Effector CD8-positive, alpha-beta T cell (primary cell): ENCODE data around the gene PCDHA1.

ENCODE experiments used
- DNase-seq: peaks from one replicate; lab custom pipeline; 2025; lab: John Stamatoyannopoulos, UW

PCDHA1 gene

GRCh38 chr5:140923601-140924000, 137.7 kb downstream of the PCDHA1 start:
- DNase-seq: no peak

- DNase-seq: no peak
Observed at GRCh38 chr5:140925806-140926442, 140.0 kb downstream of the PCDHA1 start, which contains the start of gene PCDHAC1. TSS of gene PCDHAC1 (plus strand) at chr5:140926299. CDS start at chr5:140926893, 594 bp downstream.

- DNase-seq: no peak
Observed at GRCh38 chr5:140926443-140927227, 140.7 kb downstream of the PCDHA1 start.

- no peak for DNase-seq
Observed at GRCh38 chr5:140927228-140927573, 141.3 kb downstream of the PCDHA1 start.

GRCh38 chr5:140934964-140935606, 149.1 kb downstream of the PCDHA1 start:
- no peak for DNase-seq

- no peak for DNase-seq
Observed at GRCh38 chr5:140946578-140946977, 160.6 kb downstream of the PCDHA1 start.

- no peak for DNase-seq
Observed at GRCh38 chr5:140951636-140952035, 165.7 kb downstream of the PCDHA1 start.

- DNase-seq: no peak
Observed at GRCh38 chr5:140953234-140953633, 167.3 kb downstream of the PCDHA1 start.

- no peak for DNase-seq
Observed at GRCh38 chr5:140962190-140962589, 176.2 kb downstream of the PCDHA1 start.

- DNase-seq: no peak
Observed at GRCh38 chr5:140964356-140964755, 178.4 kb downstream of the PCDHA1 start.

GRCh38 chr5:140965905-140966292, 180.0 kb downstream of the PCDHA1 start:
- no peak for DNase-seq

- DNase-seq: no peak
Observed at GRCh38 chr5:140966293-140967225, 180.6 kb downstream of the PCDHA1 start, which contains the start of gene PCDHAC2. TSS of gene PCDHAC2 (plus strand) at chr5:140966476. CDS start at chr5:140966767, 291 bp downstream.

GRCh38 chr5:140967226-140967893, 181.4 kb downstream of the PCDHA1 start:
- DNase-seq: no peak

GRCh38 chr5:140969880-140970279, 183.9 kb downstream of the PCDHA1 start:
- no peak for DNase-seq

GRCh38 chr5:140973550-140973949, 187.6 kb downstream of the PCDHA1 start:
- DNase-seq: no peak

GRCh38 chr5:140977003-140977402, 191.1 kb downstream of the PCDHA1 start:
- no peak for DNase-seq

GRCh38 chr5:140978260-140978659, 192.3 kb downstream of the PCDHA1 start:
- no peak for DNase-seq

- DNase-seq: no peak
Observed at GRCh38 chr5:140978983-140979382, 193.0 kb downstream of the PCDHA1 start.

GRCh38 chr5:140982083-140982716, 196.3 kb downstream of the PCDHA1 start:
- DNase-seq: no peak

GRCh38 chr5:140986117-140986521, 200.2 kb downstream of the PCDHA1 start:
- DNase-seq: no peak

GRCh38 chr5:140988100-140988499, 202.2 kb downstream of the PCDHA1 start:
- DNase-seq: no peak
